ENCODE measurements around the gene PSME3IP1.
"Not testable (repeated sequence)": the region's sequence is repeated elsewhere in the genome, so short reads cannot be mapped to it uniquely, and the experiment has no call there.

Gene PSME3IP1

GRCh38 chr16:57123974-57124674 lies 61.7 kb downstream of the PSME3IP1 start:
- no peak for DNase-seq (ENCODE audit: low read depth)

- no peak for DNase-seq (ENCODE audit: low read depth)
Measured at GRCh38 chr16:57123216-57123973, 62.4 kb downstream of the PSME3IP1 start.

GRCh38 chr16:57118461-57119084 lies 67.3 kb downstream of the PSME3IP1 start:
- no peak for DNase-seq (ENCODE audit: low read depth)

DNA sequence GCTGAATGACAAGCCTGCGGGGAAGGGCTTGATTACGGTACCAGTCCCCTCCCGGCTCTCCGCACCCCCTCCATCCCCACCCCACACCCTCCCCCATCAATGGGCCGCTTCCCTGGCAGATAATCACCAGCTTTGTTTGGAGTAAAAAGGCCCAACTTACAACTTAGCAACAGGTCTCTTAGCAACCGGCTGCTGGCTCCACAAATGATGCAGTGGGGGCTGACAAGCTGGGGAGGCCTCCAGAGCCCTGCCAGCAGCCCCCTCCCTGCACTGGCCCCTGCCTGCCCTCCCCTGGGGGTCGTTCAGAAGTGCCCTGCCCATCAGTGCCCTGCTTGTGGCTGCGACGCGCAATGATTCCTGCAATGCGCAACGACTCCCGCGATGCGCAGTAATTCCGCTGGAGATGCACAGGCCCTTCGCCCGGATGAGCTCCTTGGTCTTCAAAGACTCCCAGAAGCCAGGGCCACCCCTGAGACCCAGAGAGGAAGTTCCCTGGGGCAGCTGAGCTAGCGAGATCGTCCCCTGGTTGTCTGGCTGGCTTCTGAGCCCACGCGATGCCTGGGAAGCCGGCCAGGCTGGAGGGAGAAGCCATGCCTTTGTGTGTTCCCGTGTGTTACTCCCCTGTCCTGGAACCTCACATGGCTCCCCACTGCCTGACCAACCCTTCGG lies 70.2 kb downstream of the PSME3IP1 start:
- no peak for DNase-seq (ENCODE audit: low read depth)

DNA sequence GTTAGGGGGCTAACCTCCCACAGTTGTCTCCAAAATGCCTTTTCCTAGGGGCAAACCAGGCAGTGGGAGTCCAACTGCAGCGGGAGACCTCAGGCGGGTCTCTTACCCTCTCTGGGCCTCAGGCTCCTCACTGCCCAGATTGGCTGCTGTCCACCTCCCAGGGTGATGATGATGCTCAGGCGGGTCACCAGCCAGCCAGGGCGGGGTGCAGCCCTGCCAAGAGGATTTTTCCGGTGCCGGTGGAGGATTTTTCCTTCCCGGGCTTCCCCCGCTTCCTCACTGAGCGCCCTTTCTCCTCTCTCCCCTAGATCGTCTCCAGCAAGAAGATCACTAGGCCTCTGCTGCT lies 70.7 kb downstream of the PSME3IP1 start:
- DNase-seq (ENCODE audit: low read depth), result no peak

- no peak for DNase-seq (ENCODE audit: low read depth)
Measured at GRCh38 chr16:57113664-57114063, 72.2 kb downstream of the PSME3IP1 start.

DNA sequence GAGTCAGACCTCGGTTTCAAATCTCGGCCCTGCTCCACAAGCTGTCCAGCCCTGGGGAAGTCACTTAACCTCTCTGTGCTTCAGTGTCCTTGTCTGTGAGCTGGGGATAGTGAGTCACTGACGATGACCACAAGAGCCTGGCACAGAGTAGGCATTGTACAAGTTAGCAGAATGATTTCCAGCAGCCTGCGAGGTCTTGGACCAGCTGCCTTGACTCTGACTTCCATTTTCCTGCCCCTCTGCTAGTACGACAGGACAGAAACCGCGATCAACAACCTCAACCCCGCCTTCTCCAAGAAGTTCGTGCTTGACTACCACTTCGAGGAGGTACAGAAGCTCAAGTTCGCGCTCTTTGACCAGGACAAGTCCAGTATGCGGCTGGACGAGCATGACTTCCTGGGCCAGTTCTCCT lies 72.8 kb downstream of the PSME3IP1 start:
- DNase-seq (ENCODE audit: low read depth), result no peak

DNA sequence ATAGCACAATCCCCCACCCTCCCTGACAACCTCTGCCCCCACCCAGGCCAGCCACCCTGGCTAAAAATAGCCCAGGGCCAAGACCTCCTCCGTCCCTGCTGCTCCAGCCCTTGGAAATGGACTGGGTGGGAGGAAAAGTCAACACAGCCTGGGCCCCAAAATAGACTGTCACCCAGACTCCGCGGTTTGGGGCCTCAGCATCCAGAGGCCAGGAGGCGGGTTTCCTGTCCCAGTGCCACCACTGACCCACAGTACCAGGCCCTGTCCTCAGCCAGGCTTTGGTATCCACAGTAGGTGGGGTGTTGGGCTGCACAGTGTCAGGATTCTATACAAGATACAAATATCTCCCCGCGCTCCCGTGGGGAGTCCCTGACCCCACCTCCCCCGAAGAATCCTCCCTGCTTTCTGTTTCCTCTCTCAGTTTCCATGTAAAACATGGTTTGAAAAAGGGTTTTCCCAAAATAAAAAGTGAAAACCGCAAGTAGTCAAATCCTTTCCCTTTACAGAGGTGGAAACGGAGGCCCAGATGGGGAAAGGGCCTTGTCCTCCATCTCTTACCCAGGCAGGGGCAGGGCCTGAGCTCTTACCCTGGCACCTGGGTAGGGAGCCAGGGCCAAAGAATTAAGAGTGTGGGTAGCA lies 73.3 kb downstream of the PSME3IP1 start:
- no peak for DNase-seq (ENCODE audit: low read depth)

DNA sequence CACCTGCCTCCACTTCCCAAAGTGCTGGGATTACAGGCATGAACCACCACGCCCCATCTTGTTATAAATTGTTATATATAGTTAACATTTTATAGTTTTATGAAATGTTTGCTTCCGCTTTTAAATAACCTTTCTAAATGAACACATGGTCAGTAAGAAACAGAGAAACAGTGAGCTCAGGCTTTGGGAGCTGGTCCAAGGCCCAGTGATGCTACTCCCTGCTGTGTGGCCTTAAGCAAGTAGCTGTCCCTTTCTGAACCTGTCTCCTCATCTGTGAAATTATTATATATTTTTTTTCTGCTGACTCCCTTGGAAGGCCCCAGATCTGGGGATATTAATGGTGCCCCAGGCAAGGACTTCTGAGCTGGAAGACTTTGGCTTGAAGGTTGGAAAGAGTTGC lies 74.4 kb downstream of the PSME3IP1 start:
- no peak for DNase-seq (ENCODE audit: low read depth)

DNA sequence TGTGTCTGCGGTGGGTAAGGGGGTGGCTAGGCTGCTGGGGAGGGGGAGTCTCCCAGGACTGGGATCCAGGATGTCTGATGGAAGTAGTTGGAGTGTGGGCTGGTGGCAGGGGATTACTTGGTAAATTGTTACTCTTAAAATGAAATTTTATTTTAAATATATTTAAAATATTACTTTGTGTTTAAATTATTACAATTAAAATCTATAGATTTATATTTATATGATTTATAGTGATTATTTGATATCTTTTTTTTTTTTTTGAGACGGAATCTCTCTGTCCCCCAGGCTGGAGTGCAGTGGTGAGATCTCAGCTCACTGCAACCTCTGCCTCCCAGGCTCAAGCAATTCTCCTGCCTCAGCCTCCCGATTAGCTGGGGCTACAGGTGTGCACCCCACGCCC lies 74.9 kb downstream of the PSME3IP1 start:
- no peak for DNase-seq (ENCODE audit: low read depth)

DNA sequence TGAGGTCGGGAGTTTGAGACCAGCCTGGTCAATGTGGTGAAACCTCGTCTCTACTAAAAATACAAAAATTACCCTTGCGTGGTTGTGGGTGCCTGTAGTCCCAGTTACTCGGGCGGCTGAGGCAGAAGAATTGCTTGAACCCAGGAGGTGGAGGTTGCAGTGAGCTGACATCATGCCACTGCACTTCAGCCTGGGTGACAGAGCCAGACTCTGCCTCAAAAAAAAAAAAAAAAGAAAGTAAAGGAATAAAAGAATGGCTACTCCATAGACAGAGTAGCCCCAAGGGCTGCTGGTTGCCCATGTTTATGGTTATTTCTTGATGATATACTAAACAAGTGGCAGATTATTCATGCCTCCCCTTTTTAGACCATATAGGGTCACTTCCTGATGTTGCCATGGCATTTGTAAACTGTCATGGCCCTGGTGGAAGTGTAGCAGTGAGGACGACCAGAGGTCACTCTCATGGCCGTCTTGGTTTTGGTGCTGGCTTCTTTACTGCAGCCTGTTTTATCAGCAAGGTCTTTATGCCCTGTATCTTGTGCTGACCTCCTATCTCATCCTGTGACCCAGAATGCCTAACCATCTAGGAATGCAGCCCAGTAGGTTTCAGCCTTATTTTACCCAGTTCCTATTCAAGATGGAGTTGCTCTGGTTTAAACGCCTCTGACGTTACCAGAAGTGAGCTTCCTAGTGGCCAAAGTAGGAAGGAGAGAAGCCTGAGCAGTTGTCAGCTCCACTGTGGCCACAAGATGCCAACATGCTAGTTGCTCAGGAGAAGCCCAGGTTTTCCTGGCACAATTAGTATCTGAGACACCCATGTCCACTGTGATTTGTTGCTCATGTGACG lies 76.4 kb downstream of the PSME3IP1 start:
- not testable (repeated sequence) for DNase-seq (ENCODE audit: low read depth)

DNA sequence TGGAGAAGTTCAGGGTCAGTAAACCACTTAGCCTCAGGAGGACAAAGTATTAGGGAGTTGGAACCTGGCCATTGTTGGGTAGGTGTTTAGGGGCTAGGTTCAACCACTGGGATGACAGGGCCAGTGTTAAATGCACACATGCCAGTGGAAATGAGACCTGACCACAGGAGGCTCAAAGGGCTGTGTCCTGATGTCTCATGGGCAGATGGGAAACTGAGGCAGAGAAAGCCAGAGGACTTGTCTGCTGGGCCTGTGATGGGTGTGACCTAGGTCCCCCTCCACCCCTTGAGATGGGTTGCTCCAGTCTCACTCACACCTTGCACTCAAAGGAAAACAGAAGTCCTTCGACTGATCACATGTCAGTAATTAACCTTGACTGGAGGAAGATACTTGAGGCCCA lies 77.4 kb downstream of the PSME3IP1 start:
- no peak for DNase-seq (ENCODE audit: low read depth)

- no peak for DNase-seq (ENCODE audit: low read depth)
Measured at GRCh38 chr16:57107321-57107922, 78.4 kb downstream of the PSME3IP1 start.

DNA sequence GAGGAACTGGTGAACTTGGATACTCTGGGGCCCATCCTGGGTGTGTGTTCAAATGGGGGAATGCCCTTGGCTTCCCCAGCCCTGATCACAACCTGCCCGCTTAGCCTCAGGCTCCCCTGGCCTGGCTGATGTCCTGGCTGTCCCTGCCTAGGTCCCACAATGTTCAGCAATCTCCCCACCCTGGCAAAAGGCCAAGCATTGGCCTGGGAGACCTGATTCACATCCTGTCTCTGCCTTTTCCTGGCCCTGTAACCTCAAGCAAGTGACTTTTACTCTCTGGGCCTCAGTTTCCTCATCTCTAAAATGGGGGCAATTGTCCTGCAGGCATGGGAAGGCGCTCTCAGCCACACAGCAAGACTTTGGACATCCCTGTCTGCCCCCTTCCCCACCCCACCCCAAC lies 79.1 kb downstream of the PSME3IP1 start:
- no peak for DNase-seq (ENCODE audit: low read depth)

- no peak for DNase-seq (ENCODE audit: low read depth)
Measured at GRCh38 chr16:57105184-57105583, 80.7 kb downstream of the PSME3IP1 start.

- DNase-seq (ENCODE audit: low read depth), result no peak
Measured at GRCh38 chr16:57104706-57105105, 81.1 kb downstream of the PSME3IP1 start.

DNA sequence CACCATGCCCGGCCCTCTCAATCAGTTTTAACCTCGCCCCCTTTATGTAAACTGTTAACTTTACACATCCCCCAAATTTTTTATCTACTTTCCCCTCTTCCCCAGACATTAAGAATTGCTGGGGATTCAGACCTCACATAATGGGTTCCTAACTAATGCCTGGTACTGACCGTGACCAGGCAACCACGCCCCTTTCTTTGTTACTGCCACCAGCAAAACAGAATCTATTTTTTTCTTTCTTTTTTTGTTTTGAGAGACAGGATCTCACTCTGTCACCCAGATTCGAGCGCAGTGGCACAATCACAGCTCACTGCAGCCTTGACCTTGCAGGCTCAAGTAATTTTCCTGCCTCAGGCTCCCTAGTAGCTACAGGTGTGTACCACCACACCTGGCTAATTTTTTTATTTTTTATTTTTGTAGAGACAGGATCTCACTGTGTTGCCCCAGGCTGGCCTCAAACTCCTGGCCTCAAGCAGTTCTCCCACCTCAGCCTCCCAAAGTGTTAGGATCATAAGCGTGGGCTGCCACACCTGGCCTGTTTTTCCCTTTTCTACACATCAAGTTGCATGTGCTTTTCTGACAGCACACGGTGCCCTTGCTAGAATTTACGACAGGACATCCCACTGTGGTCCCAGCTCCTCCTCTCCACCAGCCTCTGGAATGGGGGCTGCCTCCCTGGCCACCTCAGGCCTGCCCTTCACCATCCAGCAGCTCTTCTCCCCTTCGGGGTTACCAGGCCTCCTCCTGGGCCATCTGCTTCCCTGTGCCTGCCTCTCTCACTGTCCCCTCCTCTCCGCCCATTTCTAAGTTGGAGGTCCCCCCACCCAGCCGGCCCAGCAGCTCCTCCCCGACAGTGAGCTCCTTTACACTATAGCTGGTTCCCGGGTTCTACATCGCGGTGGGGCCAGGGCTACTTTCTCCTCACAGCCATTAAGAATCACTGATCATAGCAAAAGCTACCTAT lies 82.7 kb downstream of the PSME3IP1 start:
- no peak for DNase-seq (ENCODE audit: low read depth)
